HG02981 (cell line): ENCODE measurements around the gene HTRA3.

Experiments used
- ATAC-seq: cut with Tn5 transposase; IDR thresholded peaks from one replicate; pipeline ENCODE4 v1.9.1; 2021; ENCODE audit warnings: mild to moderate bottlenecking, moderate library complexity; ENCODE audit not compliant: unreplicated experiment

HTRA3 gene

GRCh38 chr4:8352368-8353157 is 83.0 kb downstream of the HTRA3 start:
- ATAC-seq = no peak

GRCh38 chr4:8353158-8353669 is 83.7 kb downstream of the HTRA3 start:
- no peak for ATAC-seq

GRCh38 chr4:8353912-8354453 is 84.4 kb downstream of the HTRA3 start:
- ATAC-seq = no peak

GRCh38 chr4:8355306-8355705 is 85.8 kb downstream of the HTRA3 start:
- no peak for ATAC-seq

GRCh38 chr4:8355864-8356565 is 86.5 kb downstream of the HTRA3 start:
- ATAC-seq = no peak
